Measurements from ENCODE around the gene DCAF8L2. TPM values are rescaled to one million over a fixed set of nuclear protein-coding genes. Genes with fewer than 3 reads are reported as not detected.

The DCAF8L2 gene
- total RNA-seq, 3 donors from 2014 or later = not detected

DNA sequence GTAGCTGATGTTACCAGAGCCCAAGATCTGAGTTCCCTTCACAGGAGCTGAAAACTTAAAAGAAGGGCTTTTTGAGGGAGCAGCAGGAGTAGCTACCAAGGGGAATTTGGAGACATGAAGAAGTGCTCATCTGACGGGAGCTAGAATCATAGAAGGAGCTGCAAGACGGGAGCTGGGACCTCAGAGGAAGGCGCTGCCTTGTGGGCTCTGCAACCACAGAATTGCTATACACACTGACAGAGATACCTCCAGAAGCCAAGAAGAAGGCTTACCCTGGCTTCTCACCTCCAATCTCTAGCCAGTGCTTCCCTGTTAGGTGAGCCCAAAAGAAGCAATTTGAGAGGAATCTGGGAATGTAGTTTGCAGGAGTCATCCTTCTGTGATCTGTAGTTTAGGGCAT, 35.9 kb downstream of the DCAF8L2 start:
- intact Hi-C loops (cut with DNase I, micrococcal nuclease) = no loop called here
- Histone ChIP-seq H3K36me3 (ENCODE audit: low read depth) (no peaks in the 10 kb centered on the region), H3K4me1 (ENCODE audit: low read depth) (no peaks in the 10 kb centered on the region), H3K9me3 (no peaks in the 10 kb centered on the region), H3K4me3 (no peak overlapping the region)
- ATAC-seq = no peak
- DNase-seq = no peak
- TF ChIP-seq, protein P1, sequence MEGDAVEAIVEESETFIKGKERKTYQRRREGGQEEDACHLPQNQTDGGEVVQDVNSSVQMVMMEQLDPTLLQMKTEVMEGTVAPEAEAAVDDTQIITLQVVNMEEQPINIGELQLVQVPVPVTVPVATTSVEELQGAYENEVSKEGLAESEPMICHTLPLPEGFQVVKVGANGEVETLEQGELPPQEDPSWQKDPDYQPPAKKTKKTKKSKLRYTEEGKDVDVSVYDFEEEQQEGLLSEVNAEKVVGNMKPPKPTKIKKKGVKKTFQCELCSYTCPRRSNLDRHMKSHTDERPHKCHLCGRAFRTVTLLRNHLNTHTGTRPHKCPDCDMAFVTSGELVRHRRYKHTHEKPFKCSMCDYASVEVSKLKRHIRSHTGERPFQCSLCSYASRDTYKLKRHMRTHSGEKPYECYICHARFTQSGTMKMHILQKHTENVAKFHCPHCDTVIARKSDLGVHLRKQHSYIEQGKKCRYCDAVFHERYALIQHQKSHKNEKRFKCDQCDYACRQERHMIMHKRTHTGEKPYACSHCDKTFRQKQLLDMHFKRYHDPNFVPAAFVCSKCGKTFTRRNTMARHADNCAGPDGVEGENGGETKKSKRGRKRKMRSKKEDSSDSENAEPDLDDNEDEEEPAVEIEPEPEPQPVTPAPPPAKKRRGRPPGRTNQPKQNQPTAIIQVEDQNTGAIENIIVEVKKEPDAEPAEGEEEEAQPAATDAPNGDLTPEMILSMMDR (IDR thresholded peaks at IDR 0.05) = no peak

DNA sequence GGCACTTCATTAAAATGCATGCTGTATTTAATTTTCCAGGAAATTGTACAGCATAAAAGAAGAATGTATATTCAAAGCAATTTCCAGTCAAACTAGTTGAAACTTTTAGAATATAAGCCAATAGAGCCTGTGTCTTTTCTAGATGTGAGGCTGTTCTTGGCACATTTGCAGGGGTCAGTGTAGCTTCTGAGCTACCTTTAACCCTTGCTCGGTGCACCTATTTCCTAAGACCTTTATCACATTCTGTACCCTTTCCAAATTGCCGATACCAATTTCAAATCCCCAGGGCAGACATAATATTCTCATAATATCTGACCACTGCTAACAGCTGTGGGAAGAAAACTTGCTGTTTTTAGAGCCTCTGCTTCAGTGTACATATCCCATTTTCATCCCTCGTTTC, 43.2 kb downstream of the DCAF8L2 start:
- DNase-seq (no peak), ATAC-seq (no peak)
- H3K4me1 ChIP-seq (ENCODE audit: low read depth) = no peaks in the 10 kb centered on the region
- TF ChIP-seq, protein P1 (IDR thresholded peaks at IDR 0.05) = no peak
- H3K4me3 ChIP-seq = no peak overlapping the region
- intact Hi-C loops (cut with DNase I, micrococcal nuclease) = no loop called here
- H3K36me3 ChIP-seq (ENCODE audit: low read depth) = no peaks in the 10 kb centered on the region
- H3K9me3 ChIP-seq = no peaks in the 10 kb centered on the region

DNA sequence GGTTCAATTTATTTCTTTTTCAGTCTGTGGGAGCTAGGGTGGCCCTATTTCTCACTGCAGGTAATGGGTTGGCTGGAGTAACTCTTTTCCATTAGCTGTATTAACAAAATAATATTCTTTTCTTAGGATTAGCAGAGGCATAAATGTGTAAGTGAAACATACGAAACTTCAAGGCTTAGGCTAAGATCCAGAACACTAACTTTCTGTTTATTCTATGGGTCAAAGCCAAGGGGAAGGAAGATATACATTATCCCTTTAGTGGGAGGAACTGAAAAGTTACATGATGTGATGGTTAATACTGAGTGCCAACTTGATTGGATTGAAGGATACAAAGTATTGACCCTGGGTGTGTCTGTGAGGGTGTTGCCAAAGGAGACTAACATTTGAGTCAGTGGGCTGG, 66.4 kb downstream of the DCAF8L2 start:
- no peak for DNase-seq
- Histone ChIP-seq H3K36me3 (ENCODE audit: low read depth) (no peaks in the 10 kb centered on the region), H3K4me1 (ENCODE audit: low read depth) (no peaks in the 10 kb centered on the region), H3K9me3 (no peaks in the 10 kb centered on the region), H3K4me3 (no peak overlapping the region)
- intact Hi-C loops (cut with DNase I, micrococcal nuclease) = no loop called here
- TF ChIP-seq, protein P1 (IDR thresholded peaks at IDR 0.05) = no peak
- no peak for ATAC-seq

DNA sequence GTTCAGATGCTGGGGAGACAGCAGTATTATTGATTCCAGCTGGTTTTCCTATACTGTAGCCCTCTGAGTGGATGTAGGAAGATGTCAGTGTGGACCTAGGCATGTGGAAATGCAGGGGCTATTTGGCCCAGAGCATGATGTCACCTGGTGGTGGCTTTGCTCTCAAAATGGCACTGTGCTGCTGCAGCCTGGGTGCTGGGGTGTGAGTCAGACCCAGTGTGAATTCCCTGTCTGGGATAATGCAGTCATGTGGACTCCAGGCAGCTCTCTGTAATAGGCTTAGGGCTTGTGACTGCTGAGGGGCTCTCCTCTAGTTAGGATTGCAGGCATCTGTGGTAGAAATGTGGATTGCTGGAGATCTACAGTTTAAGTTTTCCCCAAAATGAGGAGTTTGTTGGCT, 70.7 kb downstream of the DCAF8L2 start:
- Histone ChIP-seq H3K36me3 (ENCODE audit: low read depth) (no peaks in the 10 kb centered on the region), H3K9me3 (no peaks in the 10 kb centered on the region), H3K4me1 (ENCODE audit: low read depth) (no peaks in the 10 kb centered on the region), H3K4me3 (no peak overlapping the region)
- intact Hi-C loops (cut with DNase I, micrococcal nuclease) = no loop called here
- no peak for ATAC-seq
- DNase-seq = no peak
- TF ChIP-seq, protein P1 (IDR thresholded peaks at IDR 0.05) = no peak

DNA sequence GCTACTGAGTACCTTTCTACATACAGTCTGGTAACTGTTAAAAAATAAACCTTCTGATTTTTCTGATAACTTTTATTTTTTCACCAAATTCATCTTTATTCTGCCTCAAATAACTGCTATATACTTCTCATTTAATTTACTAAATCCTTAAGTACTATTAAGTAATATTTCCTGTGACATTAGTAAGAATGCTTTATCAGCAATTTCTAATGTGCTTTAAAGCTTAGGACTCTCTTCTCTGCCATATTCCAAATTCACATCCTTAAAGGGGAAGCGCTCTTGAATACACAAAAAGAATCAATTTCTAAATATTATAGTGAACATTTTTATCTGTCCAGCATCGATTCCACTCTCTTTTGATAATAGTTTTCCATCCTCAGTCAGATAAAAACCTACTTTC, 81.1 kb downstream of the DCAF8L2 start:
- no peak overlapping the region for H3K4me3 ChIP-seq
- H3K36me3 ChIP-seq (ENCODE audit: low read depth) = no peaks in the 10 kb centered on the region
- no peak for ATAC-seq
- intact Hi-C loops (cut with DNase I, micrococcal nuclease) = no loop called here
- no peaks in the 10 kb centered on the region for H3K9me3 ChIP-seq
- DNase-seq = no peak
- H3K4me1 ChIP-seq (ENCODE audit: low read depth) = no peaks in the 10 kb centered on the region
- TF ChIP-seq, protein P1 (IDR thresholded peaks at IDR 0.05) = no peak

DNA sequence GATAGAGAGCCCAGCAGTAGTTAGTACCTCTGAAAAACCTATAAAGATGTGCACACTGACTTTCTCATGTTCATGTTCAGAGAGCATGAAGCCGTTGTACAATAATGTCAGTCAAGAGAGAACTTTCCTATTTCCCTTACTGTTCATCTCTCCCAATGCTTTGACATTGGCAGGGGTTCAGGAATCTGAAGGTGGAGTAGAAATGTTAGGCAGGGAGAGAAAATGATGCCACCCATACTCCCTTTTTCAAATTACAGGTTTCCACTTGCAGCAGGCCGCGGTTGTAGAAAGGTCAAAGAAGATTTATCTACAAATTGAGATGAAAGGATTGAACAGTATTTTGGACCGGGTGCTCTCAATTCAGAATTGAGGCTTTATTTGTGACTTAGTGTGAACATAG, 84.3 kb downstream of the DCAF8L2 start:
- intact Hi-C loops (cut with DNase I, micrococcal nuclease) = no loop called here
- TF ChIP-seq, protein P1 (IDR thresholded peaks at IDR 0.05) = no peak
- DNase-seq (no peak), ATAC-seq (no peak)
- H3K36me3 ChIP-seq (ENCODE audit: low read depth) = no peaks in the 10 kb centered on the region
- H3K4me3 ChIP-seq = no peak overlapping the region
- no peaks in the 10 kb centered on the region for H3K9me3 ChIP-seq
- H3K4me1 ChIP-seq (ENCODE audit: low read depth) = no peaks in the 10 kb centered on the region
